Liver (tissue), 3 donors: ENCODE data around the gene DIDO1.

Experiments used
- JUND ChIP-seq, 2 donors: IDR thresholded peaks; 2 replicates each; pipeline ENCODE4 v1.6.1; 2016; ENCODE audit warnings: antibody characterized with exemption in 2 of 2
- RAD21 ChIP-seq, 2 donors: IDR thresholded peaks; 2 replicates each; pipeline ENCODE4 v1.6.1; 2016; ENCODE audit warnings: antibody characterized with exemption in 2 of 2, mild to moderate bottlenecking in 2 of 2
- RXRA ChIP-seq, 2 donors: IDR thresholded peaks; 2 replicates each; pipeline ENCODE4 v1.6.1; 2017 to 2018; ENCODE audit warnings: antibody characterized with exemption in 2 of 2, mild to moderate bottlenecking in 1 of 2
- TAF1 ChIP-seq: conservative IDR thresholded peaks from 2 replicates; pipeline ENCODE4 v1.6.1; 2016; ENCODE audit warnings: antibody characterized with exemption, mild to moderate bottlenecking
- YY1 ChIP-seq: IDR thresholded peaks from 2 replicates; pipeline ENCODE4 v1.6.1; 2016; ENCODE audit warnings: antibody characterized with exemption, mild to moderate bottlenecking
- TF ChIP-seq, protein P1 (sequence below): fragments of 150-350 bp; IDR thresholded peaks from 2 replicates; pipeline ENCODE4 v1.5.1; 2017; ENCODE audit warnings: improper control_type of control experiment, low read depth, low read length; ENCODE audit not compliant: missing input control
- TF ChIP-seq, protein P2 (sequence below): IDR thresholded peaks from 2 replicates; pipeline ENCODE4 v1.6.1; 2016; ENCODE audit warnings: antibody characterized with exemption
- TF ChIP-seq, protein P3 (sequence below): IDR thresholded peaks from 2 replicates; pipeline ENCODE4 v1.6.1; 2016; ENCODE audit warnings: antibody characterized with exemption
- TF ChIP-seq, protein P4 (sequence below): IDR thresholded peaks from 2 replicates; pipeline ENCODE4 v1.6.1; 2016; ENCODE audit warnings: antibody characterized with exemption, mild to moderate bottlenecking
- donor health status: healthy.
- donor health status: healthy.

DNA sequence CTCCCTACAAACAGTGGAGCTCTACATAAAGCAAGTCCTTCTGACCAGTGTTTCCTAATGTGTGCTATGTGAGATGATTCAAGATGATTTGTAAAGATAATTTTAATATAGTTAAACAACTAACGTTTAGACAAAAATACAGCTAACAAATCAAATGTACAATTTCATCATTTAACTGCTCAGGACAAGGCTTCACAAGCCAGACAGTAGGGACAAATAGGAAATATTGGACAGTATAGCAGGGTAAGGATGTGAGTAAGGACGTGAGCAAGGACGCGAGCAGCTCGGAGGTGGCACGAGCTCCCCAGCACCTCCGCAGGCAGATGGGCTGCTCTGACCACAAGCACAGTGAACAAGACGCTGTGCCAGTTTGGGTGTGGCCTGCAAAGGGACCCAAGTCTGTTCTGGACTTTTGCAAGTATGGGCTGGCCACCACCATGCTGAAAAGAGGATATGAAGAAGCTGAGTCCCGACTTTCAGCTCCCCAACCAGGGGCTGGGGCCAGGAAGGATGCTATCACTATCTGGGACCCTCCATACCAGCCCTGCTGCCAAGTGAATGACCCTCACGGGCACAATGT lies 14.5 kb downstream of the DIDO1 start:
- TF ChIP-seq RAD21 (IDR thresholded peaks at IDR 0.05) (no peak), JUND (IDR thresholded peaks at IDR 0.05) (no peak), YY1 (no peak), RXRA (IDR thresholded peaks at IDR 0.05) (no peak), TAF1 (no peak)
- TF ChIP-seq, protein P1, sequence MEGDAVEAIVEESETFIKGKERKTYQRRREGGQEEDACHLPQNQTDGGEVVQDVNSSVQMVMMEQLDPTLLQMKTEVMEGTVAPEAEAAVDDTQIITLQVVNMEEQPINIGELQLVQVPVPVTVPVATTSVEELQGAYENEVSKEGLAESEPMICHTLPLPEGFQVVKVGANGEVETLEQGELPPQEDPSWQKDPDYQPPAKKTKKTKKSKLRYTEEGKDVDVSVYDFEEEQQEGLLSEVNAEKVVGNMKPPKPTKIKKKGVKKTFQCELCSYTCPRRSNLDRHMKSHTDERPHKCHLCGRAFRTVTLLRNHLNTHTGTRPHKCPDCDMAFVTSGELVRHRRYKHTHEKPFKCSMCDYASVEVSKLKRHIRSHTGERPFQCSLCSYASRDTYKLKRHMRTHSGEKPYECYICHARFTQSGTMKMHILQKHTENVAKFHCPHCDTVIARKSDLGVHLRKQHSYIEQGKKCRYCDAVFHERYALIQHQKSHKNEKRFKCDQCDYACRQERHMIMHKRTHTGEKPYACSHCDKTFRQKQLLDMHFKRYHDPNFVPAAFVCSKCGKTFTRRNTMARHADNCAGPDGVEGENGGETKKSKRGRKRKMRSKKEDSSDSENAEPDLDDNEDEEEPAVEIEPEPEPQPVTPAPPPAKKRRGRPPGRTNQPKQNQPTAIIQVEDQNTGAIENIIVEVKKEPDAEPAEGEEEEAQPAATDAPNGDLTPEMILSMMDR: no peak
- TF ChIP-seq, protein P2, sequence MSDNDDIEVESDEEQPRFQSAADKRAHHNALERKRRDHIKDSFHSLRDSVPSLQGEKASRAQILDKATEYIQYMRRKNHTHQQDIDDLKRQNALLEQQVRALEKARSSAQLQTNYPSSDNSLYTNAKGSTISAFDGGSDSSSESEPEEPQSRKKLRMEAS: no peak
- TF ChIP-seq, protein P3, sequence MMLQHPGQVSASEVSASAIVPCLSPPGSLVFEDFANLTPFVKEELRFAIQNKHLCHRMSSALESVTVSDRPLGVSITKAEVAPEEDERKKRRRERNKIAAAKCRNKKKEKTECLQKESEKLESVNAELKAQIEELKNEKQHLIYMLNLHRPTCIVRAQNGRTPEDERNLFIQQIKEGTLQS: no peak
- TF ChIP-seq, protein P4, sequence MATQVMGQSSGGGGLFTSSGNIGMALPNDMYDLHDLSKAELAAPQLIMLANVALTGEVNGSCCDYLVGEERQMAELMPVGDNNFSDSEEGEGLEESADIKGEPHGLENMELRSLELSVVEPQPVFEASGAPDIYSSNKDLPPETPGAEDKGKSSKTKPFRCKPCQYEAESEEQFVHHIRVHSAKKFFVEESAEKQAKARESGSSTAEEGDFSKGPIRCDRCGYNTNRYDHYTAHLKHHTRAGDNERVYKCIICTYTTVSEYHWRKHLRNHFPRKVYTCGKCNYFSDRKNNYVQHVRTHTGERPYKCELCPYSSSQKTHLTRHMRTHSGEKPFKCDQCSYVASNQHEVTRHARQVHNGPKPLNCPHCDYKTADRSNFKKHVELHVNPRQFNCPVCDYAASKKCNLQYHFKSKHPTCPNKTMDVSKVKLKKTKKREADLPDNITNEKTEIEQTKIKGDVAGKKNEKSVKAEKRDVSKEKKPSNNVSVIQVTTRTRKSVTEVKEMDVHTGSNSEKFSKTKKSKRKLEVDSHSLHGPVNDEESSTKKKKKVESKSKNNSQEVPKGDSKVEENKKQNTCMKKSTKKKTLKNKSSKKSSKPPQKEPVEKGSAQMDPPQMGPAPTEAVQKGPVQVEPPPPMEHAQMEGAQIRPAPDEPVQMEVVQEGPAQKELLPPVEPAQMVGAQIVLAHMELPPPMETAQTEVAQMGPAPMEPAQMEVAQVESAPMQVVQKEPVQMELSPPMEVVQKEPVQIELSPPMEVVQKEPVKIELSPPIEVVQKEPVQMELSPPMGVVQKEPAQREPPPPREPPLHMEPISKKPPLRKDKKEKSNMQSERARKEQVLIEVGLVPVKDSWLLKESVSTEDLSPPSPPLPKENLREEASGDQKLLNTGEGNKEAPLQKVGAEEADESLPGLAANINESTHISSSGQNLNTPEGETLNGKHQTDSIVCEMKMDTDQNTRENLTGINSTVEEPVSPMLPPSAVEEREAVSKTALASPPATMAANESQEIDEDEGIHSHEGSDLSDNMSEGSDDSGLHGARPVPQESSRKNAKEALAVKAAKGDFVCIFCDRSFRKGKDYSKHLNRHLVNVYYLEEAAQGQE: no peak
